ENCODE data around the gene PIGT. TPM values are rescaled to one million over a fixed set of nuclear protein-coding genes. Genes with fewer than 3 reads are reported as not detected.

PIGT gene
- total and polyA plus RNA-seq, 2 of the 13 experiments (the other 11 are each of a cell fraction or from before 2014, with no cell fraction given), result 65.9 to 74.1 TPM

DNA sequence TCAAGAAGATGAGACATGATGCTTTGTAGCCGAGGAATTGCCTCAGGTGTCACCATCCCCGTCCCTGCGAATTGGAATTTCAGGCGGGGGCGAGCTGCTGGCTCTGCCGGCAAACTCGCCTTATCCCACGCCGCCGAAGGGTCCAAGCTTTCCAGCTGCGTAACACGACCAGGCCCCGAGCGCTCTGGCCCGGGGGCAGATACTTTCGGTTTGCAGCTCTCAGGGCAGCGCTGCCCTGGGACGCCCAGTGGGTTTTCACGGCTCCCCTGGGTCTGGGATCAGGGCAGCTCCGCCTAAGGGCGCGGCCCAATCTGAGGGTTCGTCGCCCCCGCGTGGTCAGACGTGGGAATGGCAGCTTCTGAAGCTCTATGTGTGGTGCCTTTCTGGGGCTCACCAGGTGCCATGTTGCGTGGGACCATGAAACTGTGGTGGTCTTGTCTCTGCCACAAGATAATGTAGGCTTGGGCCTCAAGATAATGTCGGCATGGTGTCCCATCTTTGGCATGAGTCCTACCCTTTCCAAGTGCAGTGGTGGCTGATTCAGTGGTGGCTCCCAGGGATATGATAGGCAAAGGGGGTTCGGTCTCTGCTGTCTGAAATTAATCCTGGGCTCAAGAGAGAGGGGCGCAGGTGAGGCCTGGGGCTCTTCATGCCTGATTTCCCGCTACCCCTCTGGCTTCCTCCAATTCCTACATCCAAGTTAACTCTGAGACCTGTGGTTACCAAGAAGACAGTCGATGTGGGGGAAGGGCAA is 21.0 kb downstream of the PIGT start (continued):
- TF ChIP-seq ZNF737 (CRISPR knock-in tag; IDR thresholded peaks at IDR 0.05; ENCODE audit: borderline replicate concordance) (no peak), CBX2 (IDR thresholded peaks at IDR 0.05; ENCODE audit: low read depth, low read length) (no peak), CBX2 (CRISPR knock-in tag; IDR thresholded peaks at IDR 0.05; ENCODE audit: low read depth) (no peak), BRD4 (CRISPR knock-in tag; IDR thresholded peaks at IDR 0.05) (no peak), ZNF775 (CRISPR knock-in tag; IDR thresholded peaks at IDR 0.05; ENCODE audit: borderline replicate concordance) (no peak), ZNF670 (CRISPR knock-in tag; IDR thresholded peaks at IDR 0.05; ENCODE audit: borderline replicate concordance) (no peak), HMGXB4 (CRISPR knock-in tag; IDR thresholded peaks at IDR 0.05; ENCODE audit: borderline replicate concordance in 1 of 2, low read depth in 1 of 2) (peak; percentile 98 to 99), ZNF577 (CRISPR knock-in tag; IDR thresholded peaks at IDR 0.05; ENCODE audit: borderline replicate concordance, low read depth) (no peak), KLF13 (CRISPR knock-in tag; IDR thresholded peaks at IDR 0.05) (no peak), ZNF605 (CRISPR knock-in tag; IDR thresholded peaks at IDR 0.05) (peak; percentile 67; the same call in 1 of the 2 replicates), ZNF101 (CRISPR knock-in tag; IDR thresholded peaks at IDR 0.05; ENCODE audit: borderline replicate concordance, low read depth) (no peak), ZNF343 (CRISPR knock-in tag; IDR thresholded peaks at IDR 0.05) (peak; percentile 83), MYC (CRISPR knock-in tag; IDR thresholded peaks at IDR 0.05; ENCODE audit: borderline replicate concordance) (no peak; the same call in 1 of the 2 replicates), ZNF138 (CRISPR knock-in tag; IDR thresholded peaks at IDR 0.05; ENCODE audit: low read depth) (peak; percentile 31; the same call in 1 of the 2 replicates), KLF12 (CRISPR knock-in tag; IDR thresholded peaks at IDR 0.05; ENCODE audit: borderline replicate concordance) (peak; percentile 46; the same call in 1 of the 2 replicates), SYNCRIP (IDR thresholded peaks at IDR 0.05; ENCODE audit: insufficient read depth, low read depth, low read length) (no peak), U2AF1 (optimal IDR thresholded peaks at IDR 0.05; ENCODE audit: low read depth, low read length) (peak; percentile 92), CEBPB (IDR thresholded peaks at IDR 0.05; ENCODE audit: borderline replicate concordance, low read depth, low read length) (no peak)
- TF ChIP-seq, protein P1, sequence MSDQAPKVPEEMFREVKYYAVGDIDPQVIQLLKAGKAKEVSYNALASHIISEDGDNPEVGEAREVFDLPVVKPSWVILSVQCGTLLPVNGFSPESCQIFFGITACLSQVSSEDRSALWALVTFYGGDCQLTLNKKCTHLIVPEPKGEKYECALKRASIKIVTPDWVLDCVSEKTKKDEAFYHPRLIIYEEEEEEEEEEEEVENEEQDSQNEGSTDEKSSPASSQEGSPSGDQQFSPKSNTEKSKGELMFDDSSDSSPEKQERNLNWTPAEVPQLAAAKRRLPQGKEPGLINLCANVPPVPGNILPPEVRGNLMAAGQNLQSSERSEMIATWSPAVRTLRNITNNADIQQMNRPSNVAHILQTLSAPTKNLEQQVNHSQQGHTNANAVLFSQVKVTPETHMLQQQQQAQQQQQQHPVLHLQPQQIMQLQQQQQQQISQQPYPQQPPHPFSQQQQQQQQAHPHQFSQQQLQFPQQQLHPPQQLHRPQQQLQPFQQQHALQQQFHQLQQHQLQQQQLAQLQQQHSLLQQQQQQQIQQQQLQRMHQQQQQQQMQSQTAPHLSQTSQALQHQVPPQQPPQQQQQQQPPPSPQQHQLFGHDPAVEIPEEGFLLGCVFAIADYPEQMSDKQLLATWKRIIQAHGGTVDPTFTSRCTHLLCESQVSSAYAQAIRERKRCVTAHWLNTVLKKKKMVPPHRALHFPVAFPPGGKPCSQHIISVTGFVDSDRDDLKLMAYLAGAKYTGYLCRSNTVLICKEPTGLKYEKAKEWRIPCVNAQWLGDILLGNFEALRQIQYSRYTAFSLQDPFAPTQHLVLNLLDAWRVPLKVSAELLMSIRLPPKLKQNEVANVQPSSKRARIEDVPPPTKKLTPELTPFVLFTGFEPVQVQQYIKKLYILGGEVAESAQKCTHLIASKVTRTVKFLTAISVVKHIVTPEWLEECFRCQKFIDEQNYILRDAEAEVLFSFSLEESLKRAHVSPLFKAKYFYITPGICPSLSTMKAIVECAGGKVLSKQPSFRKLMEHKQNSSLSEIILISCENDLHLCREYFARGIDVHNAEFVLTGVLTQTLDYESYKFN (CRISPR knock-in tag; conservative IDR thresholded peaks at IDR 0.05), result peak; percentile 50; the same call in 1 of the 2 replicates
- TF ChIP-seq, protein P2, sequence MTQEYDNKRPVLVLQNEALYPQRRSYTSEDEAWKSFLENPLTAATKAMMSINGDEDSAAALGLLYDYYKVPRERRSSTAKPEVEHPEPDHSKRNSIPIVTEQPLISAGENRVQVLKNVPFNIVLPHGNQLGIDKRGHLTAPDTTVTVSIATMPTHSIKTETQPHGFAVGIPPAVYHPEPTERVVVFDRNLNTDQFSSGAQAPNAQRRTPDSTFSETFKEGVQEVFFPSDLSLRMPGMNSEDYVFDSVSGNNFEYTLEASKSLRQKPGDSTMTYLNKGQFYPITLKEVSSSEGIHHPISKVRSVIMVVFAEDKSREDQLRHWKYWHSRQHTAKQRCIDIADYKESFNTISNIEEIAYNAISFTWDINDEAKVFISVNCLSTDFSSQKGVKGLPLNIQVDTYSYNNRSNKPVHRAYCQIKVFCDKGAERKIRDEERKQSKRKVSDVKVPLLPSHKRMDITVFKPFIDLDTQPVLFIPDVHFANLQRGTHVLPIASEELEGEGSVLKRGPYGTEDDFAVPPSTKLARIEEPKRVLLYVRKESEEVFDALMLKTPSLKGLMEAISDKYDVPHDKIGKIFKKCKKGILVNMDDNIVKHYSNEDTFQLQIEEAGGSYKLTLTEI (CRISPR knock-in tag; conservative IDR thresholded peaks at IDR 0.05), result no peak

Data from HepG2 (cell line).